Measurements from ENCODE around the gene BSG. TPM values are rescaled to one million over a fixed set of nuclear protein-coding genes. Genes with fewer than 3 reads are reported as not detected.

The BSG gene
- total RNA-seq, 4 donors from 2014 or later: 303 to 400 (median 324) TPM

- Histone ChIP-seq H3K4me3 (no peak overlapping the region), H3K27me3 (no peaks in the 10 kb centered on the region), H3K4me1 (peaks cover 1 to 22% (median 11%) of the 10 kb centered on the region in 4 donors), H3K36me3 (peaks cover 5 to 76% (median 20%) of the 10 kb centered on the region in 3 donors), H3K9me3 (no peaks in the 10 kb centered on the region), H3K27ac (no peak overlapping the region)
- WGBS, 2 donors: 80 to 86% methylated on average over 39 of the region's 40 CpGs
- DNase-seq (ENCODE audit: low spot score in 2 of 2): no peak
- TF ChIP-seq POLR2A (IDR thresholded peaks at IDR 0.05): no peak
- TF ChIP-seq EP300 (IDR thresholded peaks at IDR 0.05): no peak
- TF ChIP-seq CTCF (IDR thresholded peaks at IDR 0.05): no peak
Observed at GRCh38 chr19:538641-539428, 33.6 kb upstream of the BSG start.

- DNase-seq (ENCODE audit: low spot score in 2 of 2): no peak
- no peak overlapping the region for H3K27ac ChIP-seq
- TF ChIP-seq POLR2A (IDR thresholded peaks at IDR 0.05) (no peak), EP300 (IDR thresholded peaks at IDR 0.05) (no peak), CTCF (IDR thresholded peaks at IDR 0.05) (no peak)
- peaks cover 0 to 15% (median 6%) of the 10 kb centered on the region in 4 donors for H3K4me1 ChIP-seq
- peaks cover 5 to 76% (median 20%) of the 10 kb centered on the region in 3 donors for H3K36me3 ChIP-seq
- no peak overlapping the region for H3K4me3 ChIP-seq
- H3K27me3 ChIP-seq: no peaks in the 10 kb centered on the region
- H3K9me3 ChIP-seq: no peaks in the 10 kb centered on the region
- 84 to 87% methylated on average over 26 to 30 of the region's 30 CpGs for WGBS, 2 donors
Observed at GRCh38 chr19:539429-540030, 32.9 kb upstream of the BSG start.

GRCh38 chr19:540867-541637, 31.3 kb upstream of the BSG start:
- Histone ChIP-seq H3K27ac (no peak overlapping the region), H3K9me3 (no peaks in the 10 kb centered on the region), H3K27me3 (no peaks in the 10 kb centered on the region), H3K36me3 (peaks cover 3 to 64% (median 20%) of the 10 kb centered on the region in 3 donors), H3K4me1 (peaks cover 0 to 3% (median 0%) of the 10 kb centered on the region in 4 donors), H3K4me3 (no peak overlapping the region)
- WGBS, 2 donors: 84 to 91% methylated on average over 51 of the region's 51 CpGs
- no peak for TF ChIP-seq CTCF (IDR thresholded peaks at IDR 0.05)
- no peak for TF ChIP-seq EP300 (IDR thresholded peaks at IDR 0.05)
- DNase-seq (ENCODE audit: low spot score in 2 of 2): no peak

GRCh38 chr19:541699-542098, 30.7 kb upstream of the BSG start:
- Histone ChIP-seq H3K27ac (no peak overlapping the region), H3K9me3 (no peaks in the 10 kb centered on the region), H3K4me1 (peaks cover 0 to 3% (median 0%) of the 10 kb centered on the region in 4 donors), H3K27me3 (no peaks in the 10 kb centered on the region), H3K36me3 (peaks cover 3 to 57% (median 14%) of the 10 kb centered on the region in 3 donors), H3K4me3 (no peak overlapping the region)
- TF ChIP-seq EP300 (IDR thresholded peaks at IDR 0.05): no peak
- TF ChIP-seq POLR2A (IDR thresholded peaks at IDR 0.05): no peak
- TF ChIP-seq CTCF (IDR thresholded peaks at IDR 0.05): no peak
- DNase-seq (ENCODE audit: low spot score in 2 of 2): no peak
- WGBS, 2 donors: 88 to 92% methylated on average over 23 to 26 of the region's 26 CpGs
